ENCODE measurements around the gene CTSW. TPM values are rescaled to one million over a fixed set of nuclear protein-coding genes. Genes with fewer than 3 reads are reported as not detected.

CTSW gene
- total RNA-seq, 3 donors from 2014 or later (not counting 1 experiment from before 2014, with no cell fraction given), result 765 to 1,016 (median 976) TPM

GRCh38 chr11:65863889-65864705 lies 15.5 kb upstream of the CTSW start:
- Histone ChIP-seq H3K4me1 (ENCODE audit: control insufficient read depth, insufficient read depth, low read length) (peaks cover 25% of the 10 kb centered on the region), H3K27me3 (ENCODE audit: control insufficient read depth, insufficient read depth, low read length) (no peaks in the 10 kb centered on the region), H3K9me3 (ENCODE audit: control insufficient read depth, insufficient read depth, low read length) (no peaks in the 10 kb centered on the region), H3K27ac (ENCODE audit: low read length) (no peak overlapping the region), H3K36me3 (ENCODE audit: control insufficient read depth, insufficient read depth, low read length) (peaks cover 47% of the 10 kb centered on the region), H3K4me3 (ENCODE audit: low read length) (no peak overlapping the region)
- H3K27ac Mint-ChIP-seq, result no peak overlapping the region
- no peaks in the 10 kb centered on the region for H3K36me3 Mint-ChIP-seq
- DNase-seq, result no peak
- no peaks in the 10 kb centered on the region for H3K27me3 Mint-ChIP-seq (ENCODE audit: low read depth in 2 of 2)
- intact Hi-C loops (cut with micrococcal nuclease), result no loop called here
- no peak overlapping the region for H3K4me3 Mint-ChIP-seq
- H3K4me1 Mint-ChIP-seq, result peaks cover 21 to 41% of the 10 kb centered on the region in 2 donors
- ATAC-seq, result no peak
- no peaks in the 10 kb centered on the region for H3K9me3 Mint-ChIP-seq
- 92% methylated on average over 12 of the region's 12 CpGs for WGBS (ENCODE audit: insufficient coverage)
- TF ChIP-seq CTCF (IDR thresholded peaks at IDR 0.05), result no peak

- 95% methylated on average over 18 of the region's 18 CpGs for WGBS (ENCODE audit: insufficient coverage)
- Histone ChIP-seq H3K9me3 (ENCODE audit: control insufficient read depth, insufficient read depth, low read length) (no peaks in the 10 kb centered on the region), H3K4me3 (ENCODE audit: low read length) (no peak overlapping the region), H3K27ac (ENCODE audit: low read length) (no peak overlapping the region), H3K27me3 (ENCODE audit: control insufficient read depth, insufficient read depth, low read length) (no peaks in the 10 kb centered on the region), H3K4me1 (ENCODE audit: control insufficient read depth, insufficient read depth, low read length) (peaks cover 21% of the 10 kb centered on the region), H3K36me3 (ENCODE audit: control insufficient read depth, insufficient read depth, low read length) (peaks cover 47% of the 10 kb centered on the region)
- no peaks in the 10 kb centered on the region for H3K9me3 Mint-ChIP-seq
- intact Hi-C loops (cut with micrococcal nuclease), result no loop called here
- ATAC-seq, result no peak
- DNase-seq, result no peak
- H3K27ac Mint-ChIP-seq, result no peak overlapping the region
- H3K4me1 Mint-ChIP-seq, result peaks cover 20 to 39% of the 10 kb centered on the region in 2 donors
- TF ChIP-seq CTCF (IDR thresholded peaks at IDR 0.05), result no peak
- no peaks in the 10 kb centered on the region for H3K27me3 Mint-ChIP-seq (ENCODE audit: low read depth in 2 of 2)
- no peak overlapping the region for H3K4me3 Mint-ChIP-seq
- H3K36me3 Mint-ChIP-seq, result no peaks in the 10 kb centered on the region
Measured at GRCh38 chr11:65864706-65865471, 14.7 kb upstream of the CTSW start.

- H3K9me3 Mint-ChIP-seq, result no peaks in the 10 kb centered on the region
- Histone ChIP-seq H3K36me3 (ENCODE audit: control insufficient read depth, insufficient read depth, low read length) (peaks cover 47% of the 10 kb centered on the region), H3K4me1 (ENCODE audit: control insufficient read depth, insufficient read depth, low read length) (peaks cover 25% of the 10 kb centered on the region), H3K4me3 (ENCODE audit: low read length) (no peak overlapping the region), H3K27ac (ENCODE audit: low read length) (no peak overlapping the region), H3K27me3 (ENCODE audit: control insufficient read depth, insufficient read depth, low read length) (no peaks in the 10 kb centered on the region), H3K9me3 (ENCODE audit: control insufficient read depth, insufficient read depth, low read length) (no peaks in the 10 kb centered on the region)
- no peaks in the 10 kb centered on the region for H3K27me3 Mint-ChIP-seq (ENCODE audit: low read depth in 2 of 2)
- 96% methylated on average over 9 of the region's 9 CpGs for WGBS (ENCODE audit: insufficient coverage)
- H3K4me3 Mint-ChIP-seq, result no peak overlapping the region
- H3K27ac Mint-ChIP-seq, result no peak overlapping the region
- intact Hi-C loops (cut with micrococcal nuclease), result no loop called here
- ATAC-seq (no peak), DNase-seq (no peak)
- H3K36me3 Mint-ChIP-seq, result no peaks in the 10 kb centered on the region
- H3K4me1 Mint-ChIP-seq, result peaks cover 16 to 39% of the 10 kb centered on the region in 2 donors
- no peak for TF ChIP-seq CTCF (IDR thresholded peaks at IDR 0.05)
Measured at GRCh38 chr11:65865550-65866172, 14.0 kb upstream of the CTSW start.
